GOT3 (cell line): ENCODE measurements around the gene SLC16A10.

Experiments
- DNase-seq: peaks from one replicate; lab custom pipeline; 2025; ENCODE audit warnings: mixed read lengths; lab: John Stamatoyannopoulos, UW

Gene SLC16A10

GRCh38 chr6:111260570-111261298 is 173.4 kb downstream of the SLC16A10 start:
- no peak for DNase-seq

GRCh38 chr6:111263837-111264236 is 176.5 kb downstream of the SLC16A10 start:
- DNase-seq, result no peak

GRCh38 chr6:111265842-111266241 is 178.5 kb downstream of the SLC16A10 start:
- DNase-seq, result no peak

GRCh38 chr6:111266276-111266675 is 179.0 kb downstream of the SLC16A10 start:
- no peak for DNase-seq

GRCh38 chr6:111267764-111268333 is 180.5 kb downstream of the SLC16A10 start:
- DNase-seq, result no peak

GRCh38 chr6:111269401-111269970 is 182.2 kb downstream of the SLC16A10 start:
- DNase-seq, result no peak

GRCh38 chr6:111270121-111270520 is 182.8 kb downstream of the SLC16A10 start:
- no peak for DNase-seq

- DNase-seq, result no peak
Observed at GRCh38 chr6:111274593-111275217, 187.4 kb downstream of the SLC16A10 start.

- DNase-seq, result no peak
Observed at GRCh38 chr6:111276335-111276734, 189.0 kb downstream of the SLC16A10 start.

- DNase-seq, result no peak
Observed at GRCh38 chr6:111276736-111277135, 189.4 kb downstream of the SLC16A10 start.

GRCh38 chr6:111277819-111278218 is 190.5 kb downstream of the SLC16A10 start:
- no peak for DNase-seq

GRCh38 chr6:111278731-111279130 is 191.4 kb downstream of the SLC16A10 start:
- no peak for DNase-seq

- DNase-seq, result no peak
Observed at GRCh38 chr6:111280445-111280955, 193.2 kb downstream of the SLC16A10 start.
